NCI-H226 (cell line): ENCODE measurements around the gene HCST.

ENCODE experiments used
- DNase-seq: peaks from one replicate; pipeline ENCODE4 v3.0.0-alpha.2; 2015

The HCST gene

DNA sequence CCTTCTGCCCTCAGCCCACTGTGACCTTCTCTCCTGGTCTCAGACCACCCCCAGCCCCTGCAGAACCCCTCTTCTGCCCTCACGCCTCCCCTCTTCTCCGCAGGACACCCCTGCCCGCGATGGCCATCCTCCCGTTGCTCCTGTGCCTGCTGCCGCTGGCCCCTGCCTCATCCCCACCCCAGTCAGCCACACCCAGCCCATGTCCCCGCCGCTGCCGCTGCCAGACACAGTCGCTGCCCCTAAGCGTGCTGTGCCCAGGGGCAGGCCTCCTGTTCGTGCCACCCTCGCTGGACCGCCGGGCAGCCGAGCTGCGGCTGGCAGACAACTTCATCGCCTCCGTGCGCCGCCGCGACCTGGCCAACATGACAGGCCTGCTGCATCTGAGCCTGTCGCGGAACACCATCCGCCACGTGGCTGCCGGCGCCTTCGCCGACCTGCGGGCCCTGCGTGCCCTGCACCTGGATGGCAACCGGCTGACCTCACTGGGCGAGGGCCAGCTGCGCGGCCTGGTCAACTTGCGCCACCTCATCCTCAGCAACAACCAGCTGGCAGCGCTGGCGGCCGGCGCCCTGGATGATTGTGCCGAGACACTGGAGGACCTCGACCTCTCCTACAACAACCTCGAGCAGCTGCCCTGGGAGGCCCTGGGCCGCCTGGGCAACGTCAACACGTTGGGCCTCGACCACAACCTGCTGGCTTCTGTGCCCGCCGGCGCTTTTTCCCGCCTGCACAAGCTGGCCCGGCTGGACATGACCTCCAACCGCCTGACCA lies 37.2 kb downstream of the HCST start:
- no peak for DNase-seq

DNA sequence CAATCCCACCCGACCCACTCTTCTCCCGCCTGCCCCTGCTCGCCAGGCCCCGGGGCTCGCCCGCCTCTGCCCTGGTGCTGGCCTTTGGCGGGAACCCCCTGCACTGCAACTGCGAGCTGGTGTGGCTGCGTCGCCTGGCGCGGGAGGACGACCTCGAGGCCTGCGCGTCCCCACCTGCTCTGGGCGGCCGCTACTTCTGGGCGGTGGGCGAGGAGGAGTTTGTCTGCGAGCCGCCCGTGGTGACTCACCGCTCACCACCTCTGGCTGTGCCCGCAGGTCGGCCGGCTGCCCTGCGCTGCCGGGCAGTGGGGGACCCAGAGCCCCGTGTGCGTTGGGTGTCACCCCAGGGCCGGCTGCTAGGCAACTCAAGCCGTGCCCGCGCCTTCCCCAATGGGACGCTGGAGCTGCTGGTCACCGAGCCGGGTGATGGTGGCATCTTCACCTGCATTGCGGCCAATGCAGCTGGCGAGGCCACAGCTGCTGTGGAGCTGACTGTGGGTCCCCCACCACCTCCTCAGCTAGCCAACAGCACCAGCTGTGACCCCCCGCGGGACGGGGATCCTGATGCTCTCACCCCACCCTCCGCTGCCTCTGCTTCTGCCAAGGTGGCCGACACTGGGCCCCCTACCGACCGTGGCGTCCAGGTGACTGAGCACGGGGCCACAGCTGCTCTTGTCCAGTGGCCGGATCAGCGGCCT lies 37.9 kb downstream of the HCST start:
- no peak for DNase-seq

DNA sequence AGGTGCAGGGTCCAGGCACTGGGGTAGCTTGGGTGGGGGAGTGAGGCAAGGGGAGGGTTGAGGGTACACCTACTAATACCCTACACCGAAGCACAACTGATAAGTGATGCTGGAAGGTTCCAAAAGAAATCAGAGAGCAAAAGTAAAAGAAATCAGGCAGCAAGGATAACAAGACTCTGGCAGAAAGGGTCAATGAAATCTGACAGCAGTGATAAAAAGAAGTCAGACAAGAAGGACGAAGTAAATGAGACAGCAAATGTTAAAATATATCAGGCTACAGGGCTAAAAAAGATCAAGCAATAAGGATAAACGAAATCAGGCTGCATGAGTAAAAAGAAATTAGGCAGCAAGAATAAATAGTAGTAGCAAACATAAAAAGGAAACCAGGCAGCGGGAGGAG lies 38.5 kb downstream of the HCST start:
- DNase-seq, result no peak

DNA sequence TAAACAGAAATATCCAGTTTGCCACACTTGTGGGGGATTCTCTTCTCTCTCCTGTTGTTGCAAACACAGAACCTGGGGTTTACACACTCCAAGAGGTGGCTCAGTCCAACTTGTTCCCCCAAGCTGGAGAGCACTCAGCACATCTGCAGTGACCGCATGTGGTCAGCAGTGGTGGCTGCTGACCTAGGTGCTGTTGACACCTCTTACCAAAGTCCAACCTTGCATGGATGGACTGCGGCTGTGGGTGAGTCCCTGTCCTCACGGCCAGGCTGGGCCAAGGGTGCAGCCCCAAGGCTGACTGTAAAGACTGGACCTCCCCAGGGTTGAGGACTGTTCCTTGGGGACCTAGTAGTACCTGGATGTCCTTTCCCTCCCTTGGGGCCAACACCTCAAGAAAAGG lies 39.9 kb downstream of the HCST start:
- no peak for DNase-seq

DNA sequence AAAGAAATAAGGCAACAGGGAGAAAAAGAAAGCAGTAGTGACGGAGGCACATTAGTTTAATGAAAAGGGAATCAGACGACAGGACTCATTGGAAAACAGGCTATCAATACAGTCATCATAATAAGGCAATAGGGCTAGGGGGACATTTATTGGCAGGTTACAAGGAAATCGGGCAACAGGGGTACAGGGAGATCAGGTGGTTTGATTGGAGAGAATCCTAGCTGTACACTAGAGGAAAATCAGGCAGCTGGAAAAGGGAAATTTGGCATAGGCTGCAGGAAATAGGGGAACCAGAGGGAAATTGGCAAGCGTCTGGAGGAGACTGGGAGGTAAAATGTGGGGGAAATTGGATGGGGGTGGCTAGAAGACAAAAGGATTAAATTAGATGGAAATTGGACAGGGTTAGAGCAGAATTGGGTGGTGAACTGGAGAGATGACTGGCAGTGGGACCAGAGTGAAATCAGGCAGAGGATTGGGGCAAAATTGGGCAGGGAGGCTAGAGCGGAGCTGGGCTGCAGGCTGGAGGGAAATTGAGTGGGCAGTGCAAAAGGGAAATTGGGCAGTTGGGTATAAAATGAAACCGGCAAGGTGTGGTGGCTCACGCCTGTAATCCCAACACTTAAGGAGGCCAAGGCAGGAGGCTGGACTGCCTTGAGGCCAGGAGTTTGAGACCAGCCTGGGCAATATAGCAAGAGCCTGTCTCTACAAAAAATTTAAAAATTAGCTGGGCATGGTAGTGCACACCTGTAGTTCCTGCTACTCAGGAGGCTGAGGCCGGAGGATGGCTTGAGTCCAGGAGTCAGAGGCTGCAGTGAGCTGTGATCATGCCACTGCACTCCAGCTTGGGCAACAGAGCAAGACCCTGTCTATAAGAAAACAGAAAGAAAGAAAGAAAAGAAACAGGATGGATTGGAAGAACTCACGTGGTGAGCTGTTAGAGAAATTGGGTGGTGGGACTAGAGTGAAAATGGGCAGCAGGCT lies 41.3 kb downstream of the HCST start:
- no peak for DNase-seq

DNA sequence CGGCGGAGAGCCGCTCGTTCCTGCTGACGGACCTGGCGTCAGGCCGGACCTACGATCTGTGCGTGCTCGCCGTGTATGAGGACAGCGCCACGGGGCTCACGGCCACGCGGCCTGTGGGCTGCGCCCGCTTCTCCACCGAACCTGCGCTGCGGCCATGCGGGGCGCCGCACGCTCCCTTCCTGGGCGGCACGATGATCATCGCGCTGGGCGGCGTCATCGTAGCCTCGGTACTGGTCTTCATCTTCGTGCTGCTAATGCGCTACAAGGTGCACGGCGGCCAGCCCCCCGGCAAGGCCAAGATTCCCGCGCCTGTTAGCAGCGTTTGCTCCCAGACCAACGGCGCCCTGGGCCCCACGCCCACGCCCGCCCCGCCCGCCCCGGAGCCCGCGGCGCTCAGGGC lies 42.2 kb downstream of the HCST start:
- no peak for DNase-seq

DNA sequence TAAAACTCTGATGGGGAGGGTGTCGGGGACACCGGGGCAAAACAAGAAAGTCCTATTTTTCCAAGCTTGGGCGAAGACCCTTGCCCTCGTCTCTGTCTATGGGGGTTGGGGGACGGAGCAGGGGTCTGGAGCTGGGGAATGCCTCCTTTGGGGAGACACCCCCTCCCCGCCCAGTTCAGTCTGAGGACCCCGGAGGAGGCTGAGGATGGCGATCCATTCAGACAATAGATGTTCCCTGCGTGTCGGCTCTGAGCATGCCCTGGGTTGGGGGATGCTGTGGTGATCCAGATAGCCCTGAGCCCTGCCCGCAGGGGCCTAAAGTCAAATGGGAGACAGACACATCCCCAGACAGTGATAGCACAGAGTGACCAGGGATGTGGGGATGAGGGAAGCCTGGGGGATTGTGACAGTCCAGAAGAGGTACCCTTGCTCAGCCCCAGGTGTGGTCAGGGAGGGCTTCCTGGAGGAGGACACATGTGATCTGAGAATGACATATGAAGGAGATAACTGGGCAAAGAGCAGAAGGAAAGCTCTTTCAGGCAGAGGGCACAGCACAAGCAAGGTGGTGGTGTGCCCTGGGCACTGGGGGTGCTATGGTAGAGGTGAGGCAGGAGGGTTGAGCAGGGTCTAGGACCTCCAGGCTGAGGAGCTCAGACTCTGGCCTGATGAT lies 42.9 kb downstream of the HCST start:
- DNase-seq, result no peak

DNA sequence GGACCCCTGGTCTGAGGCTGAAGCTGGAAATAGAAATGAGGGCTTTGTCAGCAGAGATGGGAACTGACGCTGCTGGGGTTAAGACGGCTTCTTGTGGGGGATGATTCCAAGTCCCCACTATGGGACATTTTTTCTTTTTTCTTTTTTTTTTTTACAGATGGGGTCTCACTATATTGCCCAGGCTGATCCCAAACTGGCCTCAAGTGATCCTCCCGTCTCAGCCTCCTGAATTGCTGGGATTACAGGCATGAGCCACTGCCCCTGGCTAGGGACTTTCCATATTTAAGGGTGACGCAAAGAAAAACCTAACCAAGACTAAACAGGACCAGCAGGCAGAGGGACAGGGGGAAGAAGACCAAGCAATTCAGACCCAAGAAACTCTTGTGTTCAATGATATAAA lies 43.9 kb downstream of the HCST start:
- DNase-seq, result no peak

DNA sequence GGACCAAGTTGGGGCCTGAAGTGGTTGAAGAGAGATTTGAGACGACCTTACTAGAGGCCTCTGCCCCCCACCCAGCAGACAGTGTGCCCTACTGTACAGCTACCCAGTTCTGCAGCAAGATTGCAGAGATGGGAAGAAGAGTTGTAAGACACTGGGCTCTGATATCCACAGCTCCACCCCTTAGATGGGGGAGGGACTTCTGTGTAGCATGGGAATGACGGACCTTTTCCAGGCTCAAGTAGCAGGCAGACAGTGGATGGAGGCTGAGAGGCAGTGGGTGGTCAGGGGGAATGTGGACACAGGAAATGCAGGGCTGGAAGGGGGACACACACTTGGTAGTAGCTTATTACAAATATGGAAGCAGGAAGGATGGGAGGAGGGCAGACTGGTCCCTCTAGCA lies 46.8 kb downstream of the HCST start:
- no peak for DNase-seq
